GM18909 (cell line): ENCODE measurements around the gene KCNC4.

Experiments
- ATAC-seq: cut with Tn5 transposase; IDR thresholded peaks from one replicate; pipeline ENCODE4 v1.9.1; 2021; ENCODE audit warnings: mild to moderate bottlenecking; ENCODE audit not compliant: unreplicated experiment, poor library complexity

The KCNC4 gene

GRCh38 chr1:110210604-110211495, 736 bp downstream of the KCNC4 start:
- ATAC-seq = peak; percentile 35

GRCh38 chr1:110211496-110212168, 1.5 kb downstream of the KCNC4 start:
- ATAC-seq = no peak

DNA sequence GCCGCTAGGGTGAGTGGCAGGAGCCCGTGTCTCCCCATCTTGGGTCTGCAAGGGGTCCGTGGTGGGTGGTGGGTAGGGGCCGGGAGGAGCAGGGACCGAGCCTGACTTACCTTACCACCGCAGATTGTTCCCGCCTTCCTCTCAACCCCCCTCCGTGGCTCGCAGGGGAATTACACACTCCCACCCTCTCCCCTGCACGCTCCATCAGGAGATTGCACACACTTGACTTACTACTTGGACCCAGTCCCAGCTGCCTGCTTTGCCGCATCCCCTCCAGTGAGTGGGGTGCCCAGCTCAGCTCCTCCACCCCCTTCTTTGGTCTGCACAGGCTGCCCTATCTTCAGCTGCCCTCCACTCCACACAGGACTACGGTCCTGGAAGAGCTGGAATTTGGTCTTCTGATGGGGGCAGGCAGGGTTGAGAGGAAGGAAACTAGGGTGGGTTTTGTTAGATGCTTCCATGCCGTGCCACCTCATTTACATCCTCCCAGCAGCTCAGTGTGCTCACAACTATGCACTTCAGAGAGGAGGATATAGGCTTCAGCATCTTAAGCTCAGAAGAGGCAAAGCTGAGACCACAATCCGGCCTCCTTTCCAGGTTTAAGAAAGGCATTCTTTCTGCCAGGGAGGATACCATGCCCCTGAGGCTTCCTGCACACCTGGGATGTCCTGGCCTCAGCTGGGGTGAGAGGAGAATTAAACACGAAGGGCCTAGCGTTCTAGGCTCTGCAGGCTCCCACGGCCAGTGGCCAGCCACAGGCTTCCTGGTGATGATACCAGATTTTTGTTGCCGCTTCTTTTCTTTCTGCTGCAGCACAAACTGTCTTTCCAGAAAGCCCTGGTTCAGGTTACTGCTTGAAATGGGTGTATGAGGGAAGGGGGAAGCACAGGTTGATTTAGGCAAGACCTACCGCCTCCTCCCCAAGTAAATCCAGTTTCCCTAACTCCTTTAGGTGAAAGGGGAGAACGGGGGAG, 2.3 kb downstream of the KCNC4 start:
- no peak for ATAC-seq

- ATAC-seq = no peak
Observed at GRCh38 chr1:110213143-110213540, 3.0 kb downstream of the KCNC4 start.

GRCh38 chr1:110214454-110215404, 4.6 kb downstream of the KCNC4 start:
- no peak for ATAC-seq

DNA sequence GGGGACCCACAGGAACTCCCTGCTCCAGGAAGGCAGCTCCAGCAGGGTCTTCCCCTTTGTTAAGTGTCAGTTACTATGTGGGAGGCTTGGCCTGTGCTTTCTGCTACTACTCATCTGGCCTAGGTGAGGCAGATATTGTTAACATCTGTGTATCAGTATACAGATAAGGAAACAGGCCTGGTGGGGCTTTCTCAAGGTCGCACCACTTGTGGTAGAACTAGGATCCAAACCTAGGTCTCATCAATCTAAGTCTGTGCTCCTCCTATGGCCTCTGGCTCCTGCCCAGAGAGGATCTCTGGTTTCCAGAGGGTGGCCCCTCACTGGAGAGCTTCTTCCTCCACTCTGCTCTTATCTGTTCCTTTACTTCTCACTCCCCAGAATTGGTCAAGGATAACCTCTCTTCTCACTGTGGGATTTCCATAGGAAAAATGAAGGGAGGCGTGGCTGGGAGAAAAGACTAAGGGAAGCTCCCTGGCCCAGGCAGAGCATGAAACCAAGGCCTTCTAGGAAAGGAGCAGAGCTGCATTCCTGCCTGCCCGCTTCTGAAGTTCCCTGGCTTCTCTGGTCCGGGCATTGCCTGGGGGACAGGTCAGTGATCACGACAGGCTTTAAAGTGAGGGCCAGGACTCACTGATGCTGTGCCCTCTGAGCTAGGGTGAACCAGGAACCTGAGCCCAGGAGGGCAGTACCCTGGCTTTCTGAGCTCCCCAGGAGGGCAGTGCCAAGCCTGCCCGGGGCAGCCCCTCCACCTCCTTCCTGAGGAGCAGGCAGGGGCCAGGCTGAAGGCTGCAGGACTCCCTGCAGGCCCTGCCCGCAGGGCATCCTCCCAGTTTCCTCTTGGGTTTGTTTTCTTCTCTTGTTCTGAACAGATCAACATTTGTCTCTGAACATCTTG, 5.8 kb downstream of the KCNC4 start:
- ATAC-seq = no peak

- no peak for ATAC-seq
Observed at GRCh38 chr1:110216844-110217444, 6.8 kb downstream of the KCNC4 start.

DNA sequence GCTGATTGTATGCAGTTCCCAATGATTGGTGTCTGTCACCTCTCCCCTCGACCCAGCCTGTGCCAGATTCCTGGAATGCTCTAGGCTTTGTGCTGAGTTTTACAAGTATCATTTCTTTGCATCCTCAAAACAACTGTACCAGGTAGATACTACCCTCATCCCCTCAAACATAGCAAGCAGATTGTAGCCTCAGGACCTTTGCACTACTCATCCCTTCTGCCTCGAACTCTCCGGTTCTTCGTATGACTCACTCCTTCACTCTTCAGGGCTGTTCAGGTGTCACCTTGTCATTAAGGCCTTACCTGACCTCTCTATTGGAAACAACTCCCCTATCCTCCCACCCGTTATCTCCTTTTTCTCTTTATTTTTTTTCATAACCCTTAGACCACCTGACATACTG, 8.0 kb downstream of the KCNC4 start:
- ATAC-seq = no peak

GRCh38 chr1:110218739-110219138, 8.6 kb downstream of the KCNC4 start:
- no peak for ATAC-seq

- ATAC-seq = no peak
Observed at GRCh38 chr1:110220324-110220723, 10.2 kb downstream of the KCNC4 start.

- no peak for ATAC-seq
Observed at GRCh38 chr1:110221119-110221518, 11.0 kb downstream of the KCNC4 start.

DNA sequence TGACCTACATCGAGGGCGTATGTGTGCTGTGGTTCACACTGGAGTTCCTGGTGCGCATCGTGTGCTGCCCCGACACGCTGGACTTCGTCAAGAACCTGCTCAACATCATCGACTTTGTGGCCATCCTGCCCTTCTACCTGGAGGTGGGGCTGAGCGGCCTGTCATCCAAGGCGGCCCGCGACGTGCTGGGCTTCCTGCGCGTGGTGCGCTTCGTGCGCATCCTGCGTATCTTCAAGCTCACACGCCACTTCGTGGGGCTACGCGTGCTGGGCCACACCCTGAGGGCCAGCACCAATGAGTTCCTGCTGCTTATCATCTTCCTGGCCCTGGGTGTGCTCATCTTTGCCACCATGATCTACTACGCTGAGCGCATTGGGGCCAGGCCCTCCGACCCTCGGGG, 13.0 kb downstream of the KCNC4 start:
- ATAC-seq = no peak

- ATAC-seq = no peak
Observed at GRCh38 chr1:110223581-110223980, 13.5 kb downstream of the KCNC4 start.

GRCh38 chr1:110224240-110224995, 14.3 kb downstream of the KCNC4 start:
- ATAC-seq = no peak

DNA sequence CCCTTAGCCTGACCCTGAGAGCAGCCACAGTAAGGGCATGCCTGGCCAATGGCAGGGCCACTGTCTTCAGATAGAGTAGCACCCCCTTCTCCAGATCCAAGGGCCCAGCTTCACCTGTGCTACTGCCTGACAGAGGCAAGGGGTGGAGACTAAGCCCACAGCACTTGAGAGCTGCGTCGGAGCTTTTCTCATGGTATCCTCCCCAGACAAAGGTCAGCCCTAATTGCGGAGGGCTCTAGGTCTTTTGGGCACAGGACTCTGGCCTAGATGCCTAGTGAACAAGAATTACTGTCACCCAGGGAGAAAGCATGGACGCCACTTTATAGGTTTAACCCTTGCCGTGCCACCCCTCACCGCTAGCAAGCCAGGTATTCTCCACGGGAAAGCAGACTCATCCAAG, 15.1 kb downstream of the KCNC4 start:
- ATAC-seq = no peak

- no peak for ATAC-seq
Observed at GRCh38 chr1:110225756-110226404, 15.8 kb downstream of the KCNC4 start.

- no peak for ATAC-seq
Observed at GRCh38 chr1:110227774-110228173, 17.7 kb downstream of the KCNC4 start.
